Measurements from ENCODE around the gene LGALS9C.
"Not testable (repeated sequence)": the region's sequence is repeated elsewhere in the genome, so short reads cannot be mapped to it uniquely, and the experiment has no call there.

DNA sequence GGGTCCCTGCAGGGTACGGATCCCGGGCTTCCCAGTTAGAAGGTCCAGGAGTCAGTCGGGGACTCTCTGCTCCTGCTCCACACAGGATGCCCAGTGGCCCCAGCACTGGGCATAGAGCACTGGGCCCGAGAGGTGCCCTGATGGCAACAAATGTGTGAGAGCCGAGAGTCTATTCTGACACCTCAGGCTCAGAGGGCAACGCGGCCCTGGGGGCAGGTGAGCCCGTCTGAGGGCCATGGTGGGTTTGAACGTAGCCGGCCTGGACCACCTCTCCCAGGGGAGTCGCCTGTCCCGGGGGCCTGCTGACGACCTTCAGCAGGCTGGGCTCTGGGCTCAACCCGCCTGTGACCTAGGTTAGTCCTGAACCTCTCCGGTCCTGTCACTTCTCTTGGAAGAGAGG lies 23.2 kb downstream of the LGALS9C start:
- not testable (repeated sequence) for TF ChIP-seq SUZ12 (IDR thresholded peaks at IDR 0.05); FOXM1 (IDR thresholded peaks at IDR 0.05; ENCODE audit: borderline replicate concordance); FOXA1 (IDR thresholded peaks at IDR 0.05); TARDBP (IDR thresholded peaks at IDR 0.05); SP1 (IDR thresholded peaks at IDR 0.05); ELF4 (IDR thresholded peaks at IDR 0.05); NFRKB (IDR thresholded peaks at IDR 0.05); ZNF384 (IDR thresholded peaks at IDR 0.05); HDGF (IDR thresholded peaks at IDR 0.05; ENCODE audit: borderline replicate concordance)
